ENCODE measurements around the gene BEAN1.
"Not testable (repeated sequence)": the region's sequence is repeated elsewhere in the genome, so short reads cannot be mapped to it uniquely, and the experiment has no call there.

BEAN1 gene

DNA sequence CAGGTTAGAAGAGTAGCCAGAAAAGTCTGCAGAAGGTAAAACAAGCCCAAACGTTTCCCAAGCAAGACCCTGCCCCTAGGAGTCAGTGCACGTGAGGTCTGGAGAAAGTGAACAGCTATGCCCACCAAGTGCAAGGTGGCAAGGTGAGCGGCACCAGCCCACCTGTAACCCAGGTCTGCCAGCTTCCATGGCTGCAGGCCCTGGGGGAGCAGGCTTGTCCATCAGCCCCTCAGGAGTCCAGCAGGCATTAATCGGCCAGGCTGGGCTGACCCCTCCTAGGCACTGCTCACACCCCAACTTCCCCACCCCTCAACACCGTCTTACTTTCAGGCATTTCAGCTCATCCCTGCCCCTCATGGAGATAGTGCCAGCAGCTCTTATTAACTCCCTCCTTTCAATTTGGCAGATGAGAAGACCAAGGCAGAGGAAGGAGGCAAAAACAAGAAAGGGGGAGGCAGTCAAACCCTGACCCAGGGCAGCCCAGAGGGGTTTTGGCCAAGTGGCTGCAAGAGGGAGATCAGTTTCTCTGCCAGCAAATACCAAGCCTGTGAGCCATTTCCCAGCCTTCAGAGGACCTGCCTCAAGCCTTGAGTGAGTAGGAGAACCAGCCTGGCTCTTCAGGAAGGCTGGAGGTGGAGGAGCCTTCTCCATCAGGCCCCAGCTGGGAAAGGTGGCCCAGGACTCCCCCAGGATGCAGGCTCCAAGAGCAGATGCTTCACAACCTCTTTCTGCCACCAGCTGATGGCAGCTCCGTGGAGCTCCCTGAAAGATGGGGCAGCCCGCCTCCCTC lies 14.7 kb downstream of the BEAN1 start:
- no peak for DNase-seq (ENCODE audit: low read depth in 3 of 3)

DNA sequence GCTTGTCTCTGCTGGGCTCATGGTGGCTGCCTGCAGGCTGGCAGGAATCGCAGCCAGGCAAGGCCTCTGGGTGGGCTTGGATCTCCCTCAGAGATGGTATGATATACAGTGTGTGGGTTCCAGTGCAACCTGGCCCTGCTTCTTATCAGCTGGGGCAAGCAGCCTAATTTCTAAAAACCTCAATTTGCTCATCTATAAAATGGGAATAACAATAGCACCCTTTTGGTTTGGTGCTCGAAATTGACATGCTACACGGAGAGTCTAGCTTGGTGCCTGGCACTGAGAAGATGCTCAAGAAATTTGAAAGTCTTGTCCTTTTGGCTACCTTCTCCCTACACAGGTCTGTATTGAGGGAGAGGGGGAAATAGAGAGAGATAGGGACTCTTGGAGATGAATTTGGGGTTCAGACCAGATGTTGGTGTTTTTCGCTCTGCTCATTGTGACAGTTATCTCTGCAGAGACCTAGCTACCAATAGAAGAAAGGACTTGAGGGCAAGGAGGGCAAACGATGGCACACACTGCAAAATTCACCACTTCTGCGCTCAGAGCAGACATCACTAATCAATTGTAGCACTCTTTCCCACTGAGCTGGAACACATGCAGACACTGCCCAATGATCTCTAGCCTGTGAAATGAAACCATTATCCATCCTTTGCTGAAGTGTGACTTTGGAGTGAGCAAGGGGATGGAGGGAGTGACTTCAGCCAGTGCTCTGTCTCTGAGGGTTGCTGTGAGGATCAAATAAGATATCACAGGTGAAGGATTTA lies 15.6 kb downstream of the BEAN1 start:
- DNase-seq (ENCODE audit: low read depth in 3 of 3): no peak

GRCh38 chr16:66443269-66443652 lies 16.2 kb downstream of the BEAN1 start:
- DNase-seq (ENCODE audit: low read depth in 3 of 3): no peak

GRCh38 chr16:66444049-66444481 lies 17.0 kb downstream of the BEAN1 start:
- DNase-seq (ENCODE audit: low read depth in 3 of 3): no peak

DNA sequence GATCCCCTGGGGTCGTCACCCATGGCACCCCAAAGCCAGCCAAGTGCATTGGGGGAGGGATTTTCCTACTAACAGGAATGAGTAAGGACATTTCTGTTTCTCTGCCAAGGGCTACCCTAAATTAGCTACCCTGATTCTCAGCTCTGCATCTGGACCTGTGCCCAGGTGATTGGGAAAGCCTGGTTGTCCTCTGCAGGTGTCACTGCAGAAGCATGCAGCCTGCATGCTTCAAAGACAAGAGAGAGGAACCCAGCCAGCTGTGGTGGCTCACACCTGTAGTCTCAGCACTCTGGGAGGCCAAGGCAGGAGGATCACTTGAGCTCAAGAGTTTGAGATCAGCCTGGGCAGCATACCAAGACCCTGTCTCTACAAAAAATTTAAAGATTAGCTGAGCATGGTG lies 19.6 kb downstream of the BEAN1 start:
- no peak for DNase-seq (ENCODE audit: low read depth in 3 of 3)

DNA sequence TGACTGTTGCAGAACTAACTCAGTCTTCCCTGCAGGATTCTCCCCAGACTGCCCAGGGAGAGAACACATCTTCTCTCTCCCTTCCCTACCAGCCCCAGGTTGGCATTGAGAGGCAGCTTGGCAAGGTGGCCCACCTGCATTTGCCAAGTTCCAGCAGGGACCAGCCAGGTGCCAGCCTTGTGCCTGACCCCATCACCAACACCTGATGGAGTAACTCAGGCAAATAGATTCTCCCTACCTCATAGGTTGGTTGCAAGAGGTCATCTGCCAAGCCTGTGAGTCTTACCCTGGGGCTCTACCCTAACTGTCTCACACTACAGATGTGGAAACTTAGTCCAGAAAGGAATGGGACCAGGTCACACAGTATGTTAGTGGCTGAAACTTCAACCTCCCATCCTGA lies 20.4 kb downstream of the BEAN1 start:
- DNase-seq (ENCODE audit: low read depth in 3 of 3): no peak

- no peak for DNase-seq (ENCODE audit: low read depth in 3 of 3)
Observed at GRCh38 chr16:66451548-66451947, 24.5 kb downstream of the BEAN1 start.

GRCh38 chr16:66453230-66453629 lies 26.1 kb downstream of the BEAN1 start:
- not testable (repeated sequence) for DNase-seq (ENCODE audit: low read depth in 3 of 3)

GRCh38 chr16:66454751-66455150 lies 27.7 kb downstream of the BEAN1 start:
- no peak for DNase-seq (ENCODE audit: low read depth in 3 of 3)

- no peak for DNase-seq (ENCODE audit: low read depth in 3 of 3)
Observed at GRCh38 chr16:66455970-66456369, 28.9 kb downstream of the BEAN1 start.

DNA sequence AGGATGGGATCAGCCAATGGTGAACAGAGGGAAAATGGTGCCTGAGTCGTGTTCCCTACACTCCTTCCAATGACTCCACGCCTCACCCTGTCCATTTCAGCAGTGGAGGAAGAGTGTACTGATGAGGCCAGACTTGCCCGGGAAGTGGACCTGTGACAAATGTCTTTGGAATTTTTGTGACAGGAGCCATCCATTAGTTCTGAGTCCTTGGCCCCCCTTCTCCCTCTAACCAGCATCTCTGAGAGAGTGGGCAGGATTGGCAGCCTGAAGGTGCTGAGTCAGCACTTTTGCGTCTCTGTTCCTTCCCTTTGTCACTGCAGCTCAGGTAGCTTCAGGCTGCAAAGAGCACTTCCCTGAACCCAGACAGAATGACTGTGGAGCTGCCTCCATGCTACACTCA lies 30.8 kb downstream of the BEAN1 start:
- no peak for DNase-seq (ENCODE audit: low read depth in 3 of 3)

- no peak for DNase-seq (ENCODE audit: low read depth in 3 of 3)
Observed at GRCh38 chr16:66458292-66458691, 31.2 kb downstream of the BEAN1 start.

DNA sequence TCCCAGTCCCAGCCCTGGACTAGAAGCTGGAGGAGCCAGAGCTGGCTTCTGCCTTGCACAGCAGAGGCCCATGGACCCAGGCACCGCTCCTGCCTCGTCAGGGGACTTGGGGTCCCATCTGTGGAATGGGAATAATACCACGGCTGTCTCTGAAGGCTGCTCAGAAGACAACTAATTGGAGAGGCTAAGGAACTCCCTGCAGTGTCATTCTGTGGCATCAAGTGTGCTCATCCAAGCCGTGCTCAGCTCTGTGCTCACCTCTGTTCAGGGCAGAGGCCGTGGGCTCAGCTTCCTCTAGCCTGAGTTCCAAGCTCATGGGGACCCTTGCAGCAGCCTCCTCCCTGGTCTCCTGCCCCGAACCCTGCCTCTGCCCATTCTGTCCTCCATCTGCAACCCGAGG lies 31.8 kb downstream of the BEAN1 start:
- DNase-seq (ENCODE audit: low read depth in 3 of 3): no peak

DNA sequence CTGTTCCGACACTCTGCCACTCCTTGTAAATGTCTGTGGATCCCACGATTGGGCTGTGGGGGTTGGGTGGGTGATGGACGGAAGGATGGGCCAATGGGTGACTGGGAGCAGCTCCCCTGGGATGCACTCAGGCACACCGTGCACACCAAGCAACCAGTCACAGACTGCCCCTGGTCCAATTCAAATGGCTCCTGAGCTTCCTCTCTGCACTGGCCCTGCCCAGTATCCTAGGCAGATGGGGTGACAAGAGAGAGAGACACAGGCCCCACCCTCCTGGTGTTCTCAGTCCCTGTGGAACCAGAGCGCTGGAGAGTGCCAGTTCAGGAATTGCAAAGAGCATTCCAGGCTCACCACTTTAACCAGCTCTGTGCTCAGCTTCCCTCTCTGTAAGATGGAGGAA lies 32.8 kb downstream of the BEAN1 start:
- no peak for DNase-seq (ENCODE audit: low read depth in 3 of 3)

- DNase-seq (ENCODE audit: low read depth in 3 of 3): no peak
Observed at GRCh38 chr16:66460703-66461102, 33.6 kb downstream of the BEAN1 start.

- no peak for DNase-seq (ENCODE audit: low read depth in 3 of 3)
Observed at GRCh38 chr16:66462912-66463311, 35.8 kb downstream of the BEAN1 start.

DNA sequence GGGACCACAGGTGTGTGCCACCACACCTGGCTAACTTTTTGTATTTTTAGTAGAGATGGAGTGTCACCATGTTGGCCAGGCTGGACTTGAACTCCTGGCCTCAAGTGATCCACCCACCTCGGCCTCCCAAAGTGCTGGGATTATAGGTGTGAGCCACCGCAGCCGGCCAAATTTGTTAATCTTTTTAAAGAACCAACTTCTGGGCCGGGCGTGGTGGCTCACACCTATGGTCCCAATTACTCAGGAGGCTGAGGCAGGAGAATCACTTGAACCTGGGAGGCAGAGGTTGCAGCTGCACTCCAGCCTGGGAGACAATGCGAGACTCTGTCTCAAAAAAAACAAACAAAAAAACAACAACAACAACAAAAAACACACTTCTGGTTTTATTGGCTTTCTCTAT lies 38.9 kb downstream of the BEAN1 start:
- not testable (repeated sequence) for DNase-seq (ENCODE audit: low read depth in 3 of 3)

- not testable (repeated sequence) for DNase-seq (ENCODE audit: low read depth in 3 of 3)
Observed at GRCh38 chr16:66466636-66467035, 39.5 kb downstream of the BEAN1 start.

DNA sequence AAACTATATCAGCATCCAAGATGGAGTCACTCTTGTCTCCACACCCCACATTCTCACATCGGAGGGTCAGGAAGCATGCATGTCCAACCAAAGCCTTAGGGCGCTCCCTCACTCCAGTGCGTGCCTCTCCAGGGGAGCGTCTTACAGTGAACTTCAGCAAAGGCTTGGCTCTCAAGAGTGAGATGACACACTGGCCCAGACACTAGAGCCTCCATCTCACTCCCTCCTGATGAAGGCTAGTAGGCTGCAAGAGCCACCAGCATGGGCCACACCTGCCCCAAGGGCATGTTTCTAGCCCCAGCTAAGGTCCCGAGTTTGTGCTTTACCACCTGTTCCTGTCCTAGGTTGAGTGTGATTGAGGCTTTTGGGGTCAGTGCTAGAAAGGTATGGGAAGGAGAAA lies 40.5 kb downstream of the BEAN1 start:
- DNase-seq (ENCODE audit: low read depth in 3 of 3): no peak

DNA sequence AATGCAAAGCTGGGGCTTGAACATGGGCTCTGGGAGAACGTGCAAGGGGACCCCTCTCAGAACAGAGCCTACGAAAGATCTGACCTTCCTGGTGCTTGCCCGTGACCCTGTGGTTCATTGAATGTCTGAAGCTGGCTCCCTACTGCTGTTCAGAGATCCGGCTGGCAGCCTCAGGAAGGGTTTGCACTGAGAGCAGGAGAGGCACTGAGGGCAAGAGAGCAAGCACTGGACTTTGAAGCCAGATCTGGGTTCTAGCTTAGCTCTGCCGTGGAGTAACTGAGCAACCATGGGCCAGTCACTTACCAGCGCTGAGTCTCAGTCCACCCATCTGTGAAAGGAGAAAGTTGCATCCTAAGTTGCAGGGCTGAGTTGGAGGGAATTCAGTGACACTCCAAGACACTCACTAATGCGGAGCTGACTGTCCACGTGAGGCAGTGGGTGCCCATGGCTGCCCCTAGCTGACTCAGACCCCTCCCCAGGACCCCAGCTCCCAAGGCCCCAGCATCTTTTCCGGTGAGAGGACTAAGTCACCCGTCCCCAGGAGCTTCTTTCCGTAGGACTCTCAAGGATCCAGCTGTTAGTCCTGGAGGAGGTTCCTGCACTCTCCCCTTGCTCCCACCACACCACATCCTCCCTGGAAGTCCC lies 41.3 kb downstream of the BEAN1 start:
- no peak for DNase-seq (ENCODE audit: low read depth in 3 of 3)

DNA sequence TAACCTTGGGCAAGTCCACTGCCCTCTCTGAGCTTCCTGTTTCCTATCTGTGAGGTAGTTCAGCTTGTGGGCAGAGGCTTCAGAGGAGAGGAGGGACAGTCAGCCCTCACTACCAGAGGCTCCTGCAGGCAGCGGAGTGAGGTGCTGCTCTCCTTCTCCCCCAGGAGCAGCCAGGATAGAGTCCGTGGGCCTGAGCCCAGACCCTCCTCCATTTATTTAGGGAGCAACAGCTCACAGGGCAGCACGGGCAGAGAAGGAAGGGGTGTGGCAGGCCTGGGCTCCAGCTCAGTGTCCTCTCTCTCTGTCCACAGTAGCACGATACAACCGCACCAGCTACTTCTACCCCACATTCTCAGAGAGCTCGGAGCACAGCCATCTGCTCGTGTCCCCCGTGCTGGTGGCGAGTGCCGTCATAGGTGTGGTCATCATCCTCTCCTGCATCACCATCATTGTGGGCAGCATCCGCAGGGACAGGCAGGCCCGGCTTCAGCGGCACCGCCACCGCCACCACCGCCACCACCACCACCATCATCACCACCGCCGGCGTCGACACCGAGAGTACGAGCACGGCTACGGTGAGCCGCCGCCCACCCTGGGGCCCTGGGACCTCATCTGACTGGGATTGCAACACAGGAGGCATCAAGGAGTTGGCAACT lies 42.3 kb downstream of the BEAN1 start:
- no peak for DNase-seq (ENCODE audit: low read depth in 3 of 3)

DNA sequence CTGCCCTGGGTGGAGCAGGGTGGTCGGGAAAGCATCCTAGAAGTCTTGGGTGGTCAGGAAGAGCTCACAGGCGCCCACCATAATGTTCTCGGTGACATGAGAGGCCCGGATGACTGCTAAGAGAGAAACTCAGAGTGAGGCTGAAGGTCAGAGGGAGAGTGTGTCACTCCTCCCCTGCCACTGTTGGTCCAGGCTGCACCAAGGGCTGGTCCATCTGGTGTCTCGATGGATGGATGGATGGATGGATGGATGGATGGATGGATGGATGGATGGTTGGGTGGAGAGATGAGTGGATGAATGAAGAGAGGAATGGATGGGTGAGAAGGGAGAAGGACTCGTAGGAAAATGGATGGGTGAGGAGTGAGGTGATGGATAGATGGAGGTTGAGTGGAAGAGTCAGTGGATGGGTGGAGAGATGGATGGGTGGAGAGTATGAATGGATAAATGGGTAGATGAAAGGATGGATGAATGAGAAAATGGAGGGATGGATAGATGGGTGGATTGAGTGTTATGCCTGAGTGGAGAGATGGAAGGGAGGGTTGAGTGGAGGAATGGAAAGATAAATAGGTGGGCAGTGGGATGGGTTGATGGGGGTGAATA lies 43.0 kb downstream of the BEAN1 start:
- DNase-seq (ENCODE audit: low read depth in 3 of 3): no peak

Measured in stimulated activated CD4-positive, alpha-beta T cell treated with anti-CD3 and anti-CD28 coated beads, TNF-alpha, amount 100 ng/mL, for 48 hours (primary cell).